ENCODE measurements around the gene HOXA11.

DNA sequence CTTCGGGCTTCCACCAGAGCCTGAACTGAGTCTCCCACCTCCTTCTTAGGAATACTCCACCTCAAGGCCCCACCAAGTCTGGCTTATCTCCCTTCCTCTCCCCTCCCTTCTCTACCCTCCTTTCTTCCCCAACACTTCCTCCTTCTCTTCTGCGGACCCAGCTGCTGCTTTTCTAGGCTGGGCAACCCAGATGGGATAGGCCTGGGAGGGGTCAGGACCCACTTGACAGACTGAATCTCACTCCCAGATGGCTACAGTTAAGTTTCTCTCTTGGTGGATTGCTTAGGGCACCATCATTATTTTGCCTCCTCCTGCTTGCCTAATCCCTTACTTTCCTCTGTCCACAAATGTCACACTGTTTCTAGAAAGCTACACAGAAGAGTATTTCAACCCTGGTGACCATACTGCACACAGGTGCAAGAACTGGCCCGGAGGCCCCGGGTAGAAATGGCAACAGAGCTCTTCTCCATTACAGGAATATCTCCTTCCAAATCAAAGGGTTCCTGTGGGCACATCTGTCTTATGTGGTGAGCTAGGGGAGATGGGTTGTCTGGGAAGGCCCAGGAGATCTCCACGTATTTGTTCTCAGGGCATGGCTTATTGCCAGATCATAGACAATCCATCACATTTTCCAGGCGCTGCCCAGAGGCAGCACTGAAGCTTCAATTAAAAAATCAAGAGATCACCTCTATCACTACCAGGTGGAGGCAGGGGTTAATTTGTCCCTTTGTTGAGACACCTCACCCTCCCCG lies 5.1 kb upstream of the HOXA11 start:
- no peak for TF ChIP-seq SMC3 (IDR thresholded peaks at IDR 0.05; ENCODE audit: low read depth, low read length)
- no peak for TF ChIP-seq POLR2A (IDR thresholded peaks at IDR 0.05; ENCODE audit: low read depth, low read length)
- TF ChIP-seq, protein P1, sequence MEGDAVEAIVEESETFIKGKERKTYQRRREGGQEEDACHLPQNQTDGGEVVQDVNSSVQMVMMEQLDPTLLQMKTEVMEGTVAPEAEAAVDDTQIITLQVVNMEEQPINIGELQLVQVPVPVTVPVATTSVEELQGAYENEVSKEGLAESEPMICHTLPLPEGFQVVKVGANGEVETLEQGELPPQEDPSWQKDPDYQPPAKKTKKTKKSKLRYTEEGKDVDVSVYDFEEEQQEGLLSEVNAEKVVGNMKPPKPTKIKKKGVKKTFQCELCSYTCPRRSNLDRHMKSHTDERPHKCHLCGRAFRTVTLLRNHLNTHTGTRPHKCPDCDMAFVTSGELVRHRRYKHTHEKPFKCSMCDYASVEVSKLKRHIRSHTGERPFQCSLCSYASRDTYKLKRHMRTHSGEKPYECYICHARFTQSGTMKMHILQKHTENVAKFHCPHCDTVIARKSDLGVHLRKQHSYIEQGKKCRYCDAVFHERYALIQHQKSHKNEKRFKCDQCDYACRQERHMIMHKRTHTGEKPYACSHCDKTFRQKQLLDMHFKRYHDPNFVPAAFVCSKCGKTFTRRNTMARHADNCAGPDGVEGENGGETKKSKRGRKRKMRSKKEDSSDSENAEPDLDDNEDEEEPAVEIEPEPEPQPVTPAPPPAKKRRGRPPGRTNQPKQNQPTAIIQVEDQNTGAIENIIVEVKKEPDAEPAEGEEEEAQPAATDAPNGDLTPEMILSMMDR (conservative IDR thresholded peaks at IDR 0.05; ENCODE audit: low read depth, low read length), result no peak
- no peak for TF ChIP-seq CHD1 (IDR thresholded peaks at IDR 0.05; ENCODE audit: low read depth, low read length)

Measured in IMR-90 (cell line).